Measurements from ENCODE around the gene KHNYN.
A peak's percentile ranks its signal among the peaks of the same experiment; 100 is the strongest.

KHNYN gene

DNA sequence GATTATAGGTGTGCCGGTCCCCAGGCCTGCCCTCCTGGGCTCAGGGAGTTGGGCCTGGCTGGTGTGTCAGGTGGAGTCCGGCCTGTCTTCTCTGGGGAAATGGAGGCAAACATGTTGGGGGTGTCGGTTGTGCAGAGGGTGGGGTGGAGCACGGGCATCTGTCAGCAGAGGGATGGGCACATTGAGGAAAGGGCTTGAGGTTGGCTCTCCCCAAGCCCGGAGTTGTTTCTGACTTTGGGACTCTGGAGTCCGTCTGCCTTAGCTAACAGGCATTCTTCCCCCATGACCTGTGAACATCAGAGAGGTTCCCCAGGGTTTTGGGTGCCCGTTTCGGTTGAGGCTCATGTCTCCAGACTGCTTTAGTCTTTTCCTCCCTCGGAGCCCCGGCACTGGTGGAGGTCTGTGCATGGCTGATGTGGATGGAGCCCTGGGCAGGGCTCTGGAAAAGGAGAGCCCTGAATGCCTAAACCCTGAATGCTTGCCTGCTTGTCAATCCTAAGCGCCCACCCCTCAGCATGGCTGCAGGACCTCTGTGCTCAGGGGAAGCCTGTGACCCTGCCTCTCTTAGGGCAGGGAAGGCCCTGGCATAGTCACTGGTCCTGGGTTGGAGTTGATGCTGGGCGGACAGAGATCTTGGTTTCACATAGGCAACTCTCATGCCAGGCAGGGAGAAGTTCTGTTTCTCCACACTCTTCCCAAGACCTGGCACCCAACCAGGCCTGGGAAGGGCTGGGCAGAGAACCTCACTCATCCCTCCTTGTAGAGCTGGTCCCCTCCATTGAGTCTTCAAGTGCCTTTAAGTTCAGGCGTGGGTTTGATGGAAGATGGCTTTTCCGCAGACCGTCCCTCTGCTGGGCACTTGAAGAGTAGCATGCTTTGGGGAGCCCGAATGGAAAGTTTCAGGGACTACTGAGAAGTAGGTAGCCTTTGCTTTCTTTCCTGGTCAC, 18.0 kb upstream of the KHNYN start:
- H3K36me3 Mint-ChIP-seq, result no peaks in the 10 kb centered on the region
- no peaks in the 10 kb centered on the region for H3K4me1 Mint-ChIP-seq (ENCODE audit: low read depth)
- H3K27me3 Mint-ChIP-seq, result no peaks in the 10 kb centered on the region
- no peak overlapping the region for H3K27ac Mint-ChIP-seq
- H3K9me3 Mint-ChIP-seq (ENCODE audit: low read depth), result no peaks in the 10 kb centered on the region
- H3K4me3 Mint-ChIP-seq, result no peak overlapping the region

DNA sequence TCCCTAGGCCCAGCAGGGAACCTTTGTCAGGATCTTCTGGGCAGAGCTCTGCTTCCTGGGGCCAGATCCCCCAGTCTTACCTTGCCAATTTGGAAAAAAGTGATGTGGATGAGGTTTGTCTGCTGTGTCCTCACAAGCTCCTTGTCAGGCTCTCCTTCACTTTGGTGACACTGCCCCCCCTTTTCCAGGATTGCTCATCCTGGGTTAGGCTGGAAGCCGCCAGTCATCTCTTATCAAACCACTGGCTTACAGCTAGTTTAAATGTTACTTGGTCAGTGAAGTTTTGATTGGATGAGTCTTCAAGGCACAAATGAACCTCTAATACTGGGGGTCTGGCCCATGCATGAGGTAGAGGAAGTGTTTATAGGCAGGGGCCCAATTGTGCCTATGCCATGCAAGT, 15.7 kb upstream of the KHNYN start:
- H3K36me3 Mint-ChIP-seq, result no peaks in the 10 kb centered on the region
- H3K4me1 Mint-ChIP-seq (ENCODE audit: low read depth), result no peaks in the 10 kb centered on the region
- no peak overlapping the region for H3K4me3 Mint-ChIP-seq
- no peak overlapping the region for H3K27ac Mint-ChIP-seq
- peaks cover 6% of the 10 kb centered on the region for H3K27me3 Mint-ChIP-seq
- H3K9me3 Mint-ChIP-seq (ENCODE audit: low read depth), result no peaks in the 10 kb centered on the region

- Mint-ChIP-seq H3K27ac (no peak overlapping the region), H3K27me3 (peaks cover 7% of the 10 kb centered on the region), H3K36me3 (no peaks in the 10 kb centered on the region), H3K9me3 (ENCODE audit: low read depth) (no peaks in the 10 kb centered on the region), H3K4me3 (no peak overlapping the region), H3K4me1 (ENCODE audit: low read depth) (no peaks in the 10 kb centered on the region)
Measured at GRCh38 chr14:24414732-24415420, 14.9 kb upstream of the KHNYN start.

GRCh38 chr14:24415421-24416253, 14.1 kb upstream of the KHNYN start:
- Mint-ChIP-seq H3K9me3 (ENCODE audit: low read depth) (no peaks in the 10 kb centered on the region), H3K4me1 (ENCODE audit: low read depth) (no peaks in the 10 kb centered on the region), H3K36me3 (no peaks in the 10 kb centered on the region), H3K27me3 (peaks cover 7% of the 10 kb centered on the region), H3K27ac (no peak overlapping the region), H3K4me3 (no peak overlapping the region)

- no peaks in the 10 kb centered on the region for H3K4me1 Mint-ChIP-seq (ENCODE audit: low read depth)
- no peak overlapping the region for H3K27ac Mint-ChIP-seq
- no peaks in the 10 kb centered on the region for H3K9me3 Mint-ChIP-seq (ENCODE audit: low read depth)
- peaks cover 7% of the 10 kb centered on the region for H3K27me3 Mint-ChIP-seq
- no peaks in the 10 kb centered on the region for H3K36me3 Mint-ChIP-seq
- H3K4me3 Mint-ChIP-seq, result no peak overlapping the region
Measured at GRCh38 chr14:24416254-24416931, 13.4 kb upstream of the KHNYN start.

GRCh38 chr14:24416932-24417619, 12.7 kb upstream of the KHNYN start:
- Mint-ChIP-seq H3K27ac (no peak overlapping the region), H3K9me3 (ENCODE audit: low read depth) (no peaks in the 10 kb centered on the region), H3K27me3 (peaks cover 7% of the 10 kb centered on the region), H3K36me3 (no peaks in the 10 kb centered on the region), H3K4me3 (no peak overlapping the region), H3K4me1 (ENCODE audit: low read depth) (no peaks in the 10 kb centered on the region)

DNA sequence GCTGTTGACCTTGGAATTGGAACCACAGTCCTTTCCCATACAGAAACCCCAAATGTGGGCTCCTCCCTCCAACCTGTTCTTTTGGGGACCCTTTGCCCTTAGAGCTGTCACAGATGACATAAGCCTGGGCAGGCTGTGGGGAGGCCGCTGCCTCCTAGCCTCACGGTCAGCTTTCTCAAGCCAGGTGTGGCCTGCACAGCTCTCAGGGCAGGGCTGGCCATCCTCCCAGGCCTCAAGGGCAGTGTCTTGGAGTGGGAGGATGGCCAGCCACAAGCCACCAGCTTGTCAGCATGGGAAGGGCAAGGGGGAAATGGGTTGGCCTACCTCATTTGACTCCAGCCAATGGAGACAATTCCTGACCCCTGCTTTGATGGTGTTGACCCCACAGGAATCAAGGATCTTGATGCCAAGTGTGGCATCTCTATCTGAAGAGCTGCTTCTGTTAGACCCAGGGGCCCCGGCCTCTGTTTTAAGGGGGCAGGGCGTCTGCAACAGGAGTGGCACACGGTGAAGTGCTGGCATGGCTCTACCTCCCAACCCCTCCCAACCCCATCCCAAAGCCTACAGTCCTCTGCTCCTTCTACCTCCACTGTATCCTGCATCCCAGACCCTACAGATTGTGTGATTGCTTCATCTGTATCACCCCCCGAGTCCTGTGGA, 11.8 kb upstream of the KHNYN start:
- Mint-ChIP-seq H3K27me3 (peaks cover 7% of the 10 kb centered on the region), H3K9me3 (ENCODE audit: low read depth) (no peaks in the 10 kb centered on the region), H3K4me1 (ENCODE audit: low read depth) (no peaks in the 10 kb centered on the region), H3K36me3 (no peaks in the 10 kb centered on the region), H3K4me3 (no peak overlapping the region), H3K27ac (no peak overlapping the region)

DNA sequence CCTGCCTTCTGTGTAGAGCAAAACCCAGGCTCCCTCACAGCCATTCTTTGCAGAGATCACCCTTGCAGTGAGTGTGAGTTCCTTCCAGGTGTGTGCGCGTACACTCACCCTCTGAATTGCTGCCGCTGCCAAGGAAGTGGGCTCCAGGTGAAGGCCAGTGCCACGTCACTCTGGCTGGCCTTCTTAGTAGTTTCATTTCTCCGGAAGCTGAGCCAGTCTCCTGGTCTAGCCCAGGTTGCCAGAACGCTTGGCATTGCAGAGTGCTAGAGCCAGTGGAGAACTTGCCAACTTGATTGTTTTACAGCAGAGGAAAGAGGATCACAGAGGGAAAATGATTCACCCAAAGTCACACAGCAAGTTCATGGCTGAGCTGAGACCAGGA, 11.3 kb upstream of the KHNYN start:
- H3K4me3 Mint-ChIP-seq, result no peak overlapping the region

GRCh38 chr14:24422261-24422660, 7.5 kb upstream of the KHNYN start:
- peaks cover 7% of the 10 kb centered on the region for H3K27me3 Mint-ChIP-seq
- H3K27ac Mint-ChIP-seq, result no peak overlapping the region
- no peak overlapping the region for H3K4me3 Mint-ChIP-seq
- no peaks in the 10 kb centered on the region for H3K9me3 Mint-ChIP-seq (ENCODE audit: low read depth)
- peaks cover 20% of the 10 kb centered on the region for H3K4me1 Mint-ChIP-seq (ENCODE audit: low read depth)
- no peaks in the 10 kb centered on the region for H3K36me3 Mint-ChIP-seq

More for the DNA sequence above, 11.3 kb upstream of the KHNYN start:
- Mint-ChIP-seq H3K4me1 (ENCODE audit: low read depth) (no peaks in the 10 kb centered on the region), H3K36me3 (no peaks in the 10 kb centered on the region), H3K27ac (no peak overlapping the region), H3K27me3 (peaks cover 7% of the 10 kb centered on the region), H3K9me3 (ENCODE audit: low read depth) (no peaks in the 10 kb centered on the region)

GRCh38 chr14:24422694-24423601, 6.8 kb upstream of the KHNYN start:
- Mint-ChIP-seq H3K4me3 (no peak overlapping the region), H3K36me3 (no peaks in the 10 kb centered on the region), H3K9me3 (ENCODE audit: low read depth) (no peaks in the 10 kb centered on the region), H3K4me1 (ENCODE audit: low read depth) (peaks cover 24% of the 10 kb centered on the region), H3K27me3 (peaks cover 7% of the 10 kb centered on the region), H3K27ac (no peak overlapping the region)

GRCh38 chr14:24425704-24426103, 4.0 kb upstream of the KHNYN start:
- no peaks in the 10 kb centered on the region for H3K27me3 Mint-ChIP-seq
- peak overlapping the region; percentile 68 for H3K27ac Mint-ChIP-seq

DNA sequence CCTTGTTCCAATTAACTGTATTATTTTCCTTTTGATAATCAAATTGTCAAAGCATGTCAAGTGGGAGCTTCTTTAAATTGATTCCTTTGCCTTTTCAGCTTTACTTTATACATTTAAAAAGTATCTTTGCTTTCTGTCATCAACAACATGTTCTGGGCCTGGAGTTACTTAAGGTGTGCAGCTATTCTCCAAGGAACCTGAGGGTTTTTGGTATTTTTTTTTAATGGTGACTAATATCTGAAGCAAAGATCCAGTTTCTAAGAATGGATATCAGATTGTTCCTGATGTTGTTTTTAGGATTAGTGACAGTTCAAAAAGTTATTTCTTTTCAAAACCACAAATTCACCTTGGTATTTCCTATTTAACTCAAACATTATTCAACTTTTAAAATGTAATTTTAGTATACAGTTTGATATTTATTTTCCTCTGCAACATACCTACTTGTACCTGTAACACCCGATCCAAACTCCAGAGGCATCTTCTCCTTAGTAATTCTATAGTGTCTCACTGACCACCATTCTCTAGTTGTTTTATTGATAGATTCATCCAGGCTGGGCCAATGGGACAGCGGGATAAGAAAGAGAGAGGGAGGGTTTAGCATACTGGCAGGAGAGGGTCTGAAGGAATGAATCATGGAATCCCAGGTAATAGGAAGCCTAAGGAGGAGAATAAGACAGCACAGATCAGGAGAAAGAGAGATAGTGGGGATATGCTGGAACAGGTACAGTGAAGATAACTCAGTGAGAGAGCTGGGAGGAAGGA, 3.4 kb upstream of the KHNYN start:
- Mint-ChIP-seq H3K36me3 (no peaks in the 10 kb centered on the region), H3K27me3 (no peaks in the 10 kb centered on the region), H3K4me3 (no peak overlapping the region), H3K27ac (peak overlapping the region; percentile 68), H3K9me3 (ENCODE audit: low read depth) (no peaks in the 10 kb centered on the region), H3K4me1 (ENCODE audit: low read depth) (peaks cover 35% of the 10 kb centered on the region)

More at GRCh38 chr14:24425704-24426103, 4.0 kb upstream of the KHNYN start:
- H3K4me3 Mint-ChIP-seq, result no peak overlapping the region
- peaks cover 30% of the 10 kb centered on the region for H3K4me1 Mint-ChIP-seq (ENCODE audit: low read depth)
- no peaks in the 10 kb centered on the region for H3K9me3 Mint-ChIP-seq (ENCODE audit: low read depth)
- H3K36me3 Mint-ChIP-seq, result no peaks in the 10 kb centered on the region
